GM12878 (cell line): ENCODE results near the gene ZFP62. TPM values are rescaled to one million over a fixed set of nuclear protein-coding genes. Genes with fewer than 3 reads are reported as not detected.

ENCODE experiments used
- BHLHE40 ChIP-seq, 2 experiments: fragments of 450-650 bp in 1 of 2; IDR thresholded peaks; 2 replicates each; pipeline ENCODE4 v1.6.1; 2011 to 2017; ENCODE audit warnings: low read depth in 2 of 2, borderline replicate concordance in 1 of 2, improper control_type of control experiment in 1 of 2, low read length in 1 of 2, mild to moderate bottlenecking in 1 of 2
- CHD2 ChIP-seq: IDR thresholded peaks from 2 replicates; pipeline ENCODE4 v1.6.1; 2011; ENCODE audit warnings: low read depth, low read length, improper control_type of control experiment, borderline replicate concordance
- GABPA ChIP-seq: IDR thresholded peaks from 2 replicates; pipeline ENCODE4 v1.6.1; 2014; ENCODE audit warnings: antibody characterized with exemption, low read depth, mild to moderate bottlenecking, inconsistent platforms
- HDGF ChIP-seq: fragments of 450-650 bp; IDR thresholded peaks from 2 replicates; pipeline ENCODE4 v1.6.1; 2016; ENCODE audit warnings: antibody characterized with exemption
- KAT2A ChIP-seq: conservative IDR thresholded peaks from 2 replicates; pipeline ENCODE4 v1.6.1; 2011; ENCODE audit warnings: low read depth, low read length; ENCODE audit not compliant: control insufficient read depth
- MEF2B ChIP-seq: fragments of 450-650 bp; IDR thresholded peaks from 2 replicates; pipeline ENCODE4 v1.6.1; 2018; ENCODE audit warnings: mild to moderate bottlenecking, moderate library complexity; ENCODE audit not compliant: partially characterized antibody, poor library complexity, severe bottlenecking
- MXI1 ChIP-seq: fragments of 150-350 bp; IDR thresholded peaks from 2 replicates; pipeline ENCODE4 v1.6.1; 2011; ENCODE audit warnings: low read depth, mild to moderate bottlenecking, inconsistent platforms, low read length, improper control_type of control experiment
- MYB ChIP-seq: fragments of 150-350 bp; IDR thresholded peaks from 2 replicates; pipeline ENCODE4 v1.6.1; 2014; ENCODE audit warnings: mild to moderate bottlenecking, low read depth, low read length, borderline replicate concordance
- MYC ChIP-seq: IDR thresholded peaks from 2 replicates; pipeline ENCODE4 v1.6.1; 2011; ENCODE audit warnings: mild to moderate bottlenecking, low read length, moderate library complexity, inconsistent platforms; ENCODE audit not compliant: insufficient read depth, insufficient replicate concordance, insufficient read length, severe bottlenecking
- REST ChIP-seq: IDR thresholded peaks from 2 replicates; pipeline ENCODE4 v1.6.1; 2012; ENCODE audit warnings: mild to moderate bottlenecking, low read depth, low read length
- RUNX3 ChIP-seq: IDR thresholded peaks from 2 replicates; pipeline ENCODE4 v1.6.1; 2012; ENCODE audit warnings: low read length, inconsistent platforms
- SMAD5 ChIP-seq: IDR thresholded peaks from 2 replicates; pipeline ENCODE4 v1.6.1; 2016; ENCODE audit warnings: antibody characterized with exemption, low read depth
- SMARCA5 ChIP-seq: fragments of 450-650 bp; IDR thresholded peaks from 2 replicates; pipeline ENCODE4 v1.6.1; 2017; ENCODE audit warnings: mild to moderate bottlenecking
- SP1 ChIP-seq: IDR thresholded peaks from one replicate; pipeline ENCODE4 v1.6.1; 2011; ENCODE audit warnings: low read depth, low read length
- SPI1 ChIP-seq: IDR thresholded peaks from 2 replicates; pipeline ENCODE4 v1.6.1; 2011; ENCODE audit warnings: low read depth, mild to moderate bottlenecking, low read length, moderate library complexity, borderline replicate concordance; ENCODE audit not compliant: insufficient read depth
- TARDBP ChIP-seq: IDR thresholded peaks from 2 replicates; pipeline ENCODE4 v1.6.1; 2016; ENCODE audit warnings: borderline replicate concordance
- YY1 ChIP-seq: IDR thresholded peaks from 2 replicates; pipeline ENCODE4 v1.6.1; 2011; ENCODE audit warnings: low read depth, mild to moderate bottlenecking, low read length
- ZNF217 ChIP-seq: fragments of 450-650 bp; IDR thresholded peaks from 2 replicates; pipeline ENCODE4 v1.6.1; 2017; ENCODE audit warnings: antibody characterized with exemption, mild to moderate bottlenecking
- polyA plus RNA-seq, 11 experiments: library from polyadenylated mRNA; depleted of rRNA in 4 of 11; unstranded in 6 of 11; stranded (reverse) in 5 of 11; fragments of >200 nt; fragmentation: Nextera tagmentation in 4 of 11; fragmentation: Illumina TruSeq in 1 of 11; extraction: Ambion mirVana in 4 of 11; extraction: Trizol in 1 of 11; gene quantifications; 1 replicate in 1 of 11; 2 replicates in 10 of 11; pipeline versions ENCODE4 v1.2.1 to v1.2.3, GENCODE V29; 2011 to 2016; ENCODE audit warnings: inconsistent platforms in 2 of 11, missing spikeins in 2 of 11, low read depth in 1 of 11
- total RNA-seq, 4 experiments: library from RNA; depleted of rRNA in 3 of 4; stranded (reverse); fragments of >200 nt in 3 of 4; fragmentation: Illumina TruSeq in 1 of 4; extraction: Trizol in 1 of 4; gene quantifications; 2 replicates each; pipeline versions ENCODE4 v1.2.1 to v1.2.3, GENCODE V29; 2013 to 2021
- TF ChIP-seq, protein P1 (sequence below): fragments of 450-650 bp; IDR thresholded peaks from 2 replicates; pipeline ENCODE4 v1.6.1; 2017; ENCODE audit warnings: mild to moderate bottlenecking, moderate library complexity
- TF ChIP-seq, protein P2 (sequence below): IDR thresholded peaks from 2 replicates; pipeline ENCODE4 v1.6.1; 2012; ENCODE audit warnings: low read depth, low read length, improper control_type of control experiment

The ZFP62 gene
- total and polyA plus RNA-seq, 10 of the 15 experiments (the other 5 are each of a cell fraction or from before 2014, with no cell fraction given) = 9.2 to 39.7 (median 21.1) TPM

DNA sequence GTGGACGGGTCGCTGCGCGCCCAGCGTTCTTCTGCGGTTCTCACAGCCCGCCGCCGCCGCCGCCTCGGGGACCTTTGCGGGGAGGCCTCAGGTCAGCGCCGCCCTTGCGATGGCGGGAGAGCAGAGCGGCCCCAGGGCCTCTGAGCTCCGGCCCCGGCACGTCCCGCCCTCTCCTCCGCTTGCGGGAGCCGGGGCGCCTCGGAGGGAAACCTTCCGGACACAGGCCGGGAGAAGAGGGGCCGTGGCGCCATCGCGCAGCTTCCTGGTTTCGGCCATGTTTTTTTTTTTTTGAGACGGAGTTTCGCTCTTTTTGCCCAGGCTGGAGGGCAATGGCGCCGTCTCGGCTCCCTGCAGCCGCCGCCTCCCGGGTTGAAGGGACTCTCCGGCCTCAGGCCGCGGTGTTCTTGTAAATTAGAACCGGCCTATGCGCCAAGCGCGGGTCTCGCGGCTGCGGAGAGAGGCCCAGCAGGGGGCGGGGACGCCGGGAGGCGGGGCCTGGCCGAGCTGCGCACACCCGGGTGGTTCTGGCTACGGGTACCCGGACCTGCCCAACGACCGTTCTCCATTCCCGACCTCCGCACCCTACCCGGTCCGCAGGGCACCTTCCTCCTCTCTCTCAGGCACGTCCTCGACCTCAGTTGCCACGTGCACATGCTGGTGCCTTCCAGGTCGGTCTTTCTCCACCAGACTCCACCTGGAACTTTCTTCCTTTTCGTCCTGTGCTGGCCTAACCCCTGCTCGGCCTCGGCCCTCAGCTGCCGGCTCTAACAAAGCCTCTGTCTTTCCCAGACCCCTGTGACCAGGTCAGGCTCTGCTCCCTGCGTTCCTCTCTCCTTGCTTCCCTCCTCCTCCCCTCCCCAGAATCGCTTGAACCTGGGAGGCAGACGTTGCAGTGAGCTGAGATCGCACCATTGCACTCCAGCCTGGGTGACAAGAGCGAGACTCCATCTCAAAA is 29.7 kb downstream of the ZFP62 start (continued):
- TF ChIP-seq RUNX3 = peak; percentile 33
- no peak for TF ChIP-seq MEF2B
- peak; percentile 9 to 74; a peak in 2 of 4 replicates for TF ChIP-seq BHLHE40 (IDR thresholded peaks at IDR 0.05; ENCODE audit: borderline replicate concordance in 1 of 2, low read depth in 2 of 2, low read length in 1 of 2)
- TF ChIP-seq SMARCA5 = no peak
- no peak for TF ChIP-seq SP1
- TF ChIP-seq MYB = no peak
- no peak for TF ChIP-seq SPI1
- peak; percentile 54; the same call in 1 of the 2 replicates for TF ChIP-seq MXI1
- TF ChIP-seq SMAD5 = no peak
- peak; percentile 21 for TF ChIP-seq MYC
- no peak for TF ChIP-seq KAT2A
- no peak for TF ChIP-seq ZNF217
- TF ChIP-seq, protein P1, sequence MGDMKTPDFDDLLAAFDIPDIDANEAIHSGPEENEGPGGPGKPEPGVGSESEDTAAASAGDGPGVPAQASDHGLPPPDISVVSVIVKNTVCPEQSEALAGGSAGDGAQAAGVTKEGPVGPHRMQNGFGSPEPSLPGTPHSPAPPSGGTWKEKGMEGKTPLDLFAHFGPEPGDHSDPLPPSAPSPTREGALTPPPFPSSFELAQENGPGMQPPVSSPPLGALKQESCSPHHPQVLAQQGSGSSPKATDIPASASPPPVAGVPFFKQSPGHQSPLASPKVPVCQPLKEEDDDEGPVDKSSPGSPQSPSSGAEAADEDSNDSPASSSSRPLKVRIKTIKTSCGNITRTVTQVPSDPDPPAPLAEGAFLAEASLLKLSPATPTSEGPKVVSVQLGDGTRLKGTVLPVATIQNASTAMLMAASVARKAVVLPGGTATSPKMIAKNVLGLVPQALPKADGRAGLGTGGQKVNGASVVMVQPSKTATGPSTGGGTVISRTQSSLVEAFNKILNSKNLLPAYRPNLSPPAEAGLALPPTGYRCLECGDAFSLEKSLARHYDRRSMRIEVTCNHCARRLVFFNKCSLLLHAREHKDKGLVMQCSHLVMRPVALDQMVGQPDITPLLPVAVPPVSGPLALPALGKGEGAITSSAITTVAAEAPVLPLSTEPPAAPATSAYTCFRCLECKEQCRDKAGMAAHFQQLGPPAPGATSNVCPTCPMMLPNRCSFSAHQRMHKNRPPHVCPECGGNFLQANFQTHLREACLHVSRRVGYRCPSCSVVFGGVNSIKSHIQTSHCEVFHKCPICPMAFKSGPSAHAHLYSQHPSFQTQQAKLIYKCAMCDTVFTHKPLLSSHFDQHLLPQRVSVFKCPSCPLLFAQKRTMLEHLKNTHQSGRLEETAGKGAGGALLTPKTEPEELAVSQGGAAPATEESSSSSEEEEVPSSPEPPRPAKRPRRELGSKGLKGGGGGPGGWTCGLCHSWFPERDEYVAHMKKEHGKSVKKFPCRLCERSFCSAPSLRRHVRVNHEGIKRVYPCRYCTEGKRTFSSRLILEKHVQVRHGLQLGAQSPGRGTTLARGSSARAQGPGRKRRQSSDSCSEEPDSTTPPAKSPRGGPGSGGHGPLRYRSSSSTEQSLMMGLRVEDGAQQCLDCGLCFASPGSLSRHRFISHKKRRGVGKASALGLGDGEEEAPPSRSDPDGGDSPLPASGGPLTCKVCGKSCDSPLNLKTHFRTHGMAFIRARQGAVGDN = no peak; the same call in 1 of the 2 replicates
- TF ChIP-seq, protein P2, sequence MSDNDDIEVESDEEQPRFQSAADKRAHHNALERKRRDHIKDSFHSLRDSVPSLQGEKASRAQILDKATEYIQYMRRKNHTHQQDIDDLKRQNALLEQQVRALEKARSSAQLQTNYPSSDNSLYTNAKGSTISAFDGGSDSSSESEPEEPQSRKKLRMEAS = peak; percentile 56
- TF ChIP-seq REST = no peak
- peak; percentile 75; the same call in 1 of the 2 replicates for TF ChIP-seq HDGF
- peak; percentile 95 for TF ChIP-seq YY1
- 0 out of 2 replicates have a peak, but pooled peaks have one; percentile 57 for TF ChIP-seq GABPA
- TF ChIP-seq TARDBP = no peak
- peak; percentile 59; the same call in 1 of the 2 replicates for TF ChIP-seq CHD2
